A673 (cell line): ENCODE results near the gene PAQR5.

Experiments
- CTCF ChIP-seq: fragments of 300-800, 200-600 bp; sonication (generic); conservative IDR thresholded peaks from 2 replicates; pipeline ENCODE4 v1.5.1; 2017; ENCODE audit warnings: low read depth, mild to moderate bottlenecking, antibody characterized with exemption, low read length, moderate library complexity, mixed read lengths
- EZH2 ChIP-seq: fragments of 200-600 bp; sonication (generic); IDR thresholded peaks from 2 replicates; pipeline ENCODE4 v1.6.1; 2017; ENCODE audit warnings: borderline replicate concordance, low read depth, mild to moderate bottlenecking, mixed read lengths, antibody characterized with exemption, low read length; ENCODE audit not compliant: poor library complexity, severe bottlenecking

GRCh38 chr15:69436951-69437350 lies 138.2 kb downstream of the PAQR5 start:
- TF ChIP-seq CTCF (no peak), EZH2 (no peak)
